Kidney epithelial cell (primary cell): ENCODE data around the gene PLEKHM1. TPM values are rescaled to one million over a fixed set of nuclear protein-coding genes. Genes with fewer than 3 reads are reported as not detected.

Experiments
- DNase-seq: peaks from one replicate; pipeline ENCODE4 v3.0.0-alpha.2; 2010; ENCODE audit warnings: low read depth
- H3K27me3 ChIP-seq: 2 replicates; pipeline ENCODE4 v1.6.0; 2011; ENCODE audit warnings: low read length; ENCODE audit not compliant: control insufficient read depth, insufficient read depth
- H3K36me3 ChIP-seq: 2 replicates; pipeline ENCODE4 v1.5.1; 2011; ENCODE audit warnings: low read length; ENCODE audit not compliant: control insufficient read depth, insufficient read depth
- H3K4me3 ChIP-seq: 2 replicates; pipeline ENCODE4 v1.5.1; 2011; ENCODE audit warnings: low read depth, mild to moderate bottlenecking, control low read depth, low read length
- CTCF ChIP-seq: IDR thresholded peaks from 2 replicates; pipeline ENCODE4 v1.5.1; 2011; ENCODE audit warnings: mild to moderate bottlenecking, moderate library complexity, low read length, control low read depth, inconsistent platforms; ENCODE audit not compliant: insufficient read depth, poor library complexity, severe bottlenecking
- total RNA-seq: library from RNA; depleted of rRNA; stranded (reverse); fragments of >200 nt; gene quantifications from 2 replicates; pipeline ENCODE4 v1.2.3, GENCODE V29; 2015

PLEKHM1 gene
- total RNA-seq, 1 donor from 2014 or later = 42.6 TPM

- no peak for DNase-seq
- TF ChIP-seq CTCF = no peak
- Histone ChIP-seq H3K36me3 (no peaks in the 10 kb centered on the region), H3K4me3 (no peak overlapping the region), H3K27me3 (no peaks in the 10 kb centered on the region)
These were observed 92.7 kb downstream of the PLEKHM1 start for GRCh38 chr17:45397796-45398195.

- no peaks in the 10 kb centered on the region for H3K27me3 ChIP-seq
- no peaks in the 10 kb centered on the region for H3K36me3 ChIP-seq
- TF ChIP-seq CTCF = no peak
- no peak for DNase-seq
- no peak overlapping the region for H3K4me3 ChIP-seq
These were observed 93.9 kb downstream of the PLEKHM1 start for GRCh38 chr17:45396496-45397205.

GRCh38 chr17:45395569-45396415 is 94.7 kb downstream of the PLEKHM1 start:
- Histone ChIP-seq H3K36me3 (no peaks in the 10 kb centered on the region), H3K4me3 (no peak overlapping the region)

GRCh38 chr17:45394913-45395568 is 95.5 kb downstream of the PLEKHM1 start:
- no peaks in the 10 kb centered on the region for H3K27me3 ChIP-seq
- DNase-seq = no peak
- no peaks in the 10 kb centered on the region for H3K36me3 ChIP-seq
- H3K4me3 ChIP-seq = no peak overlapping the region
- TF ChIP-seq CTCF = peak; percentile 80

More at GRCh38 chr17:45395569-45396415, 94.7 kb downstream of the PLEKHM1 start:
- DNase-seq = no peak
- H3K27me3 ChIP-seq = no peaks in the 10 kb centered on the region
- TF ChIP-seq CTCF = no peak

- no peak for DNase-seq
- TF ChIP-seq CTCF = no peak
- Histone ChIP-seq H3K4me3 (no peak overlapping the region), H3K36me3 (no peaks in the 10 kb centered on the region), H3K27me3 (no peaks in the 10 kb centered on the region)
These were observed 96.0 kb downstream of the PLEKHM1 start for GRCh38 chr17:45394564-45394912.
